K562 (cell line): ENCODE results near the gene IFIT5. TPM values are rescaled to one million over a fixed set of nuclear protein-coding genes. Genes with fewer than 3 reads are reported as not detected.

Experiments used
- ATAC-seq: fragments of 200-7000 bp; cut with Tn5 transposase; 3 replicates; pipeline ENCODE4 v1.9.1; 2020; ENCODE audit warnings: moderate library complexity
- BruUV-seq: library from RNA; stranded (reverse); fragments of 400-500 nt; replicated peaks from 2 replicates; lab custom pipeline; 2021; lab: Mats Ljungman, UMichigan
- CTCF ChIA-PET: fragments of 300-600 bp; formaldehyde crosslinking; extraction: SDS; loops from one replicate; lab custom pipeline; 2021; ENCODE audit warnings: low intra/inter-chr PET ratio; lab: Yijun Ruan, JAX
- POLR2A ChIA-PET: fragments of 300-600, 350-650 bp; sonication (Branson Sonifier 250); formaldehyde crosslinking; extraction: SDS; loops from one replicate; lab custom pipeline; 2021; ENCODE audit warnings: antibody characterized with exemption, inconsistent platforms; lab: Yijun Ruan, JAX
- DNase-seq, 4 experiments: peaks; one replicate each; pipeline versions ENCODE4 v3.0.0 to v3.0.0-alpha.2; 2011 to 2018; ENCODE audit warnings: low spot score in 3 of 4, mixed read lengths in 3 of 4; ENCODE audit errors: extremely low read depth in 1 of 4
- FAIRE-seq: peaks from 2 replicates; lab custom pipeline; 2011; peaks lifted over from hg19 to GRCh38; lab: Jason Lieb, UNC
- H2AFZ ChIP-seq: 2 replicates; pipeline ENCODE4 v1.6.0; 2011; ENCODE audit warnings: low read depth, low read length, control low read depth, inconsistent platforms
- H3K27ac ChIP-seq: fragments of 200-600 bp; 3 replicates; pipeline ENCODE4 v1.8.0; 2011; ENCODE audit warnings: low read depth, mild to moderate bottlenecking, control low read depth, inconsistent platforms, low read length, moderate library complexity, mixed read lengths; ENCODE audit errors: extremely low read depth
- H3K27me3 ChIP-seq, 2 experiments: fragments of 300-600 bp in 1 of 2; 2 replicates in 1 of 2; 3 replicates in 1 of 2; pipeline versions ENCODE4 v1.6.0 to v1.8.0; 2011; ENCODE audit warnings: inconsistent platforms in 2 of 2, low read length in 2 of 2, mild to moderate bottlenecking in 1 of 2, mixed read lengths in 1 of 2, moderate library complexity in 1 of 2; ENCODE audit not compliant: control insufficient read depth in 2 of 2, insufficient read depth in 2 of 2
- H3K36me3 ChIP-seq: fragments of 300-600 bp; 3 replicates; pipeline ENCODE4 v1.8.0; 2011; ENCODE audit warnings: mild to moderate bottlenecking, low read length, inconsistent platforms; ENCODE audit not compliant: control insufficient read depth, insufficient read depth
- H3K4me1 ChIP-seq, 2 experiments: fragments of 200-600 bp in 1 of 2; replicated peaks in 1 of 2; 2 replicates in 1 of 2; 3 replicates in 1 of 2; pipeline versions ENCODE4 v1.5.1 to v1.8.0; 2011; ENCODE audit warnings: inconsistent platforms in 2 of 2, low read length in 2 of 2, mild to moderate bottlenecking in 1 of 2, mixed read lengths in 1 of 2, moderate library complexity in 1 of 2; ENCODE audit not compliant: control insufficient read depth in 2 of 2, insufficient read depth in 2 of 2
- H3K4me2 ChIP-seq: 2 replicates; pipeline ENCODE4 v1.6.1; 2011; ENCODE audit warnings: low read length, control low read depth, inconsistent platforms, mixed read lengths; ENCODE audit not compliant: insufficient read depth
- H3K4me3 ChIP-seq: fragments of 200-600 bp; sonication (generic), shearing (Covaris generic); 2 replicates; pipeline ENCODE4 v1.5.1; 2016; ENCODE audit warnings: control low read depth, inconsistent platforms
- H3K79me2 ChIP-seq: fragments of 200-600 bp; 3 replicates; pipeline ENCODE4 v1.8.0; 2011; ENCODE audit warnings: low read length, inconsistent platforms; ENCODE audit not compliant: control insufficient read depth, insufficient read depth
- H3K9ac ChIP-seq, 2 experiments: 2 replicates each; pipeline versions ENCODE4 v1.6.0 to v1.6.1; 2011; ENCODE audit warnings: low read depth in 2 of 2, low read length in 2 of 2, control low read depth in 1 of 2, inconsistent platforms in 1 of 2, mild to moderate bottlenecking in 1 of 2, mixed read lengths in 1 of 2; ENCODE audit not compliant: insufficient read depth in 1 of 2
- H3K9me1 ChIP-seq: one replicate; pipeline ENCODE4 v1.6.0; 2011; ENCODE audit warnings: inconsistent platforms, mild to moderate bottlenecking, low read length, moderate library complexity; ENCODE audit not compliant: control insufficient read depth, insufficient read depth
- H3K9me3 ChIP-seq: replicated peaks from 2 replicates; pipeline ENCODE4 v1.5.1; 2011; ENCODE audit warnings: low read depth, low read length, inconsistent platforms; ENCODE audit not compliant: control insufficient read depth, insufficient read depth
- H4K20me1 ChIP-seq: replicated peaks from 2 replicates; pipeline ENCODE4 v1.6.1; 2011; ENCODE audit warnings: low read length, inconsistent platforms, mixed read lengths; ENCODE audit not compliant: control insufficient read depth, insufficient read depth
- CTCF ChIP-seq, 3 experiments: IDR thresholded peaks in 2 of 3; conservative IDR thresholded peaks in 1 of 3; 2 replicates each; pipeline ENCODE4 v1.5.1; 2011 to 2012; ENCODE audit warnings: low read length in 3 of 3, mild to moderate bottlenecking in 3 of 3, control low read depth in 2 of 3, improper control_type of control experiment in 1 of 3, inconsistent platforms in 1 of 3, low read depth in 1 of 3, mixed read lengths in 1 of 3, moderate library complexity in 1 of 3; ENCODE audit not compliant: insufficient read depth in 2 of 3
- HDAC1 ChIP-seq, 2 experiments: fragments of 450-650 bp; IDR thresholded peaks; 2 replicates each; pipeline ENCODE4 v1.6.1; 2016 to 2017; ENCODE audit warnings: inconsistent platforms in 1 of 2, mild to moderate bottlenecking in 1 of 2, moderate library complexity in 1 of 2
- RAD21 ChIP-seq, 2 experiments: fragments of 250-450 bp in 1 of 2; fragments of 450-650 bp in 1 of 2; sonication (Bioruptor Pico) in 1 of 2; formaldehyde crosslinking in 1 of 2; IDR thresholded peaks in 1 of 2; conservative IDR thresholded peaks in 1 of 2; 2 replicates each; pipeline versions ENCODE4 v1.4.0 to v1.8.0; 2020 to 2022; ENCODE audit warnings: mild to moderate bottlenecking in 2 of 2, moderate library complexity in 1 of 2
- SPI1 ChIP-seq: IDR thresholded peaks from 2 replicates; pipeline ENCODE4 v1.6.1; 2011; ENCODE audit warnings: low read depth, low read length, control low read depth, borderline replicate concordance
- ZNF592 ChIP-seq: fragments of 450-650 bp; IDR thresholded peaks from 2 replicates; pipeline ENCODE4 v1.6.1; 2017; ENCODE audit warnings: antibody characterized with exemption, mild to moderate bottlenecking
- WGBS: fragments of 100-300 bp; shearing (Covaris generic); methylation state at CpG from one replicate; pipeline ENCODE4 v1.1.6; 2016; ENCODE audit warnings: low coverage, mixed read lengths; ENCODE audit not compliant: insufficient coverage; ENCODE audit errors: missing lambda C conversion rate; 5-methylcytosine and 5-hydroxymethylcytosine counted together
- in situ Hi-C: fragments of 300-500 bp; cut with MboI; formaldehyde crosslinking; loops from 4 replicates; pipeline ENCODE4 v1.15.0; 2018; ENCODE audit warnings: inconsistent platforms, mixed read lengths
- intact Hi-C: fragments of 100-400 bp; cut with micrococcal nuclease; formaldehyde crosslinking; loops from 2 replicates; pipeline ENCODE4 v1.14.2; 2022
- polyA plus RNA-seq, 8 experiments: library from polyadenylated mRNA; depleted of rRNA in 4 of 8; stranded (reverse) in 5 of 8; unstranded in 3 of 8; fragments of >200 nt; fragmentation: Nextera tagmentation in 2 of 8; fragmentation: Illumina TruSeq in 1 of 8; extraction: Ambion mirVana in 2 of 8; extraction: Trizol in 1 of 8; gene quantifications; 2 replicates each; pipeline versions ENCODE4 v1.2.1 to v1.2.3, GENCODE V29; 2011 to 2014; ENCODE audit warnings: inconsistent platforms in 1 of 8, missing spikeins in 1 of 8
- total RNA-seq, 7 experiments: library from RNA; depleted of rRNA in 6 of 7; stranded (reverse); fragments of >200 nt in 6 of 7; fragmentation: Illumina TruSeq in 2 of 7; extraction: Trizol in 2 of 7; gene quantifications; 2 replicates each; pipeline versions ENCODE4 v1.2.1 to v1.2.3, GENCODE V29; 2011 to 2021; ENCODE audit warnings: low replicate concordance in 1 of 7

The IFIT5 gene
- total and polyA plus RNA-seq, 9 of the 15 experiments (the other 6 are each of a cell fraction or from before 2014, with no cell fraction given) = 0.04 to 0.11 (median 0.06) TPM; not detected in 5

GRCh38 chr10:89466599-89467035 lies 52.2 kb downstream of the IFIT5 start:
- no peak for TF ChIP-seq HDAC1 (IDR thresholded peaks at IDR 0.05)
- TF ChIP-seq RAD21 (CRISPR knock-in tag; conservative IDR thresholded peaks at IDR 0.05 in 1 of 2, IDR thresholded peaks at IDR 0.05 in 1 of 2) = peak; percentile 9 to 46; a peak in 2 of 4 replicates
- peak in 2 of 3 experiments; percentile 20 to 21; a peak in 3 of 6 replicates for TF ChIP-seq CTCF (IDR thresholded peaks at IDR 0.05 in 2 of 3, conservative IDR thresholded peaks at IDR 0.05 in 1 of 3; ENCODE audit: insufficient read depth in 2 of 3, low read depth in 1 of 3, low read length in 3 of 3)
- TF ChIP-seq ZNF592 = no peak
- peak; percentile 91 for TF ChIP-seq SPI1
- ATAC-seq (0 out of 3 replicates have a peak, but pooled peaks have one; percentile 56), DNase-seq (peak in 1 of 4 experiments; percentile 6), FAIRE-seq (no peak)
- intact Hi-C loops (no loop called here), in situ Hi-C loops (no loop called here)
- ChIA-PET CTCF (no interaction called here), POLR2A (interaction anchor here (0.9 kb wide), 1 partner anchor 10 kb away, joined by 3 read pairs; no protein-coding TSS in a partner anchor)
- BruUV-seq = no TSS peak
- 4% methylated on average over 3 of the region's 3 CpGs for WGBS
- no peaks in the 10 kb centered on the region for H3K27me3 ChIP-seq
- no peak overlapping the region for H3K27ac ChIP-seq
- no peaks in the 10 kb centered on the region for H3K9me1 ChIP-seq
- no peak overlapping the region for H3K9ac ChIP-seq
- H3K36me3 ChIP-seq = no peaks in the 10 kb centered on the region
- no peak overlapping the region for H3K4me2 ChIP-seq
- H2AFZ ChIP-seq = no peak overlapping the region
- H4K20me1 ChIP-seq = no peaks in the 10 kb centered on the region
- no peaks in the 10 kb centered on the region for H3K79me2 ChIP-seq
- no peaks in the 10 kb centered on the region for H3K4me1 ChIP-seq
- H3K4me3 ChIP-seq = no peak overlapping the region
- no peaks in the 10 kb centered on the region for H3K9me3 ChIP-seq
